Suprapubic skin (tissue), 4 donors: ENCODE results near the gene RAD51D. TPM values are rescaled to one million over a fixed set of nuclear protein-coding genes. Genes with fewer than 3 reads are reported as not detected.

Experiments
- DNase-seq, 2 donors: peaks; one replicate each; pipeline ENCODE4 v3.0.0-alpha.2; 2019; ENCODE audit warnings: low spot score in 2 of 2
- H3K27ac ChIP-seq: fragments of 200-600 bp; sonication (generic); one replicate; pipeline ENCODE4 v1.5.1; 2019
- H3K27me3 ChIP-seq: fragments of 200-600 bp; sonication (generic); one replicate; pipeline ENCODE4 v1.5.1; 2019
- H3K36me3 ChIP-seq: fragments of 200-600 bp; sonication (generic); one replicate; pipeline ENCODE4 v1.5.1; 2019
- H3K4me1 ChIP-seq: fragments of 200-600 bp; sonication (generic); one replicate; pipeline ENCODE4 v1.5.1; 2019
- H3K4me3 ChIP-seq: fragments of 200-600 bp; sonication (generic); one replicate; pipeline ENCODE4 v1.5.1; 2019; ENCODE audit warnings: mild to moderate bottlenecking
- H3K9me3 ChIP-seq: fragments of 200-600 bp; sonication (generic); one replicate; pipeline ENCODE4 v1.5.1; 2019
- CTCF ChIP-seq, 2 donors: fragments of 200-600 bp in 1 of 2; fragments of 450-650 bp in 1 of 2; sonication (generic) in 1 of 2; IDR thresholded peaks; one replicate each; pipeline ENCODE4 v1.5.1; 2016 to 2019; ENCODE audit warnings: antibody characterized with exemption in 2 of 2, mild to moderate bottlenecking in 1 of 2, moderate library complexity in 1 of 2
- EP300 ChIP-seq: sonication (generic); formaldehyde crosslinking; IDR thresholded peaks from one replicate; pipeline ENCODE4 v1.6.1; 2017; ENCODE audit warnings: antibody characterized with exemption
- POLR2A ChIP-seq, 2 donors: fragments of 450-650 bp; IDR thresholded peaks; one replicate each; pipeline ENCODE4 v1.6.1; 2017; ENCODE audit warnings: antibody characterized with exemption in 2 of 2, mild to moderate bottlenecking in 2 of 2, moderate library complexity in 2 of 2
- POLR2AphosphoS5 ChIP-seq, 3 donors: sonication (generic); formaldehyde crosslinking; IDR thresholded peaks; one replicate each; pipeline ENCODE4 v1.6.1; 2017; ENCODE audit warnings: antibody characterized with exemption in 3 of 3
- WGBS: methylation state at CpG from one replicate; pipeline ENCODE4 v1.1.5; 2018; 5-methylcytosine and 5-hydroxymethylcytosine counted together
- total RNA-seq, 4 donors: library from RNA; depleted of rRNA; stranded (reverse); fragments of >200 nt; gene quantifications; one replicate each; pipeline ENCODE4 v1.1.0, GENCODE V29; 2016

RAD51D gene
- total RNA-seq, 4 donors from 2014 or later = 3.2 to 7.7 (median 6.4) TPM

- H3K9me3 ChIP-seq = no peaks in the 10 kb centered on the region
- 100% methylated on average over 1 of the region's 9 CpGs for WGBS
- no peak for TF ChIP-seq CTCF (IDR thresholded peaks at IDR 0.05)
- no peak for TF ChIP-seq POLR2AphosphoS5 (IDR thresholded peaks at IDR 0.05)
- TF ChIP-seq POLR2A (IDR thresholded peaks at IDR 0.05) = no peak
- no peak for TF ChIP-seq EP300
- no peaks in the 10 kb centered on the region for H3K36me3 ChIP-seq
- no peak overlapping the region for H3K4me3 ChIP-seq
- H3K4me1 ChIP-seq = no peaks in the 10 kb centered on the region
- H3K27me3 ChIP-seq = peaks cover 9% of the 10 kb centered on the region
- no peak for DNase-seq
- no peak overlapping the region for H3K27ac ChIP-seq
Measured at GRCh38 chr17:35148144-35148543, 28.5 kb upstream of the RAD51D start.

- Histone ChIP-seq H3K27me3 (peaks cover 9% of the 10 kb centered on the region), H3K27ac (no peak within 1 kb of the TSS), H3K36me3 (no peaks in the 10 kb centered on the region), H3K9me3 (no peaks in the 10 kb centered on the region), H3K4me1 (no peaks in the 10 kb centered on the region), H3K4me3 (no peak within 1 kb of the TSS)
- 100% methylated on average over 2 of the region's 4 CpGs for WGBS
- TF ChIP-seq POLR2AphosphoS5 (IDR thresholded peaks at IDR 0.05) = no peak
- no peak for TF ChIP-seq EP300
- TF ChIP-seq POLR2A (IDR thresholded peaks at IDR 0.05) = no peak
- TF ChIP-seq CTCF (IDR thresholded peaks at IDR 0.05) = no peak
- no peak for DNase-seq
Measured at GRCh38 chr17:35147375-35147905, 27.8 kb upstream of the RAD51D start, which contains the start of gene UNC45B. Gene UNC45B, plus strand, starts transcription at chr17:35147817. Its CDS starts 447 bp downstream, at chr17:35148264.

GRCh38 chr17:35146214-35146833 lies 26.7 kb upstream of the RAD51D start:
- peaks cover 9% of the 10 kb centered on the region for H3K27me3 ChIP-seq
- no peak for TF ChIP-seq POLR2A (IDR thresholded peaks at IDR 0.05)
- TF ChIP-seq EP300 = no peak
- TF ChIP-seq POLR2AphosphoS5 (IDR thresholded peaks at IDR 0.05) = no peak
- TF ChIP-seq CTCF (IDR thresholded peaks at IDR 0.05) = no peak
- no peaks in the 10 kb centered on the region for H3K9me3 ChIP-seq
- no peaks in the 10 kb centered on the region for H3K36me3 ChIP-seq
- H3K4me1 ChIP-seq = peaks cover 5% of the 10 kb centered on the region
- no peak overlapping the region for H3K4me3 ChIP-seq
- WGBS = 72% methylated on average over 4 of the region's 4 CpGs
- H3K27ac ChIP-seq = no peak overlapping the region
- no peak for DNase-seq

- 89% methylated on average over 4 of the region's 4 CpGs for WGBS
Measured at GRCh38 chr17:35144840-35145239, 25.2 kb upstream of the RAD51D start.

More at GRCh38 chr17:35144840-35145239, 25.2 kb upstream of the RAD51D start:
- no peak overlapping the region for H3K27ac ChIP-seq
- H3K27me3 ChIP-seq = peaks cover 9% of the 10 kb centered on the region
- no peaks in the 10 kb centered on the region for H3K36me3 ChIP-seq
- TF ChIP-seq EP300 (no peak), CTCF (IDR thresholded peaks at IDR 0.05) (no peak), POLR2AphosphoS5 (IDR thresholded peaks at IDR 0.05) (no peak), POLR2A (IDR thresholded peaks at IDR 0.05) (no peak)
- H3K9me3 ChIP-seq = no peaks in the 10 kb centered on the region
- no peak overlapping the region for H3K4me3 ChIP-seq
- H3K4me1 ChIP-seq = peaks cover 15% of the 10 kb centered on the region
- no peak for DNase-seq
